ENCODE measurements around the gene SEPTIN8.
A peak's percentile ranks its signal among the peaks of the same experiment; 100 is the strongest.

Gene SEPTIN8

DNA sequence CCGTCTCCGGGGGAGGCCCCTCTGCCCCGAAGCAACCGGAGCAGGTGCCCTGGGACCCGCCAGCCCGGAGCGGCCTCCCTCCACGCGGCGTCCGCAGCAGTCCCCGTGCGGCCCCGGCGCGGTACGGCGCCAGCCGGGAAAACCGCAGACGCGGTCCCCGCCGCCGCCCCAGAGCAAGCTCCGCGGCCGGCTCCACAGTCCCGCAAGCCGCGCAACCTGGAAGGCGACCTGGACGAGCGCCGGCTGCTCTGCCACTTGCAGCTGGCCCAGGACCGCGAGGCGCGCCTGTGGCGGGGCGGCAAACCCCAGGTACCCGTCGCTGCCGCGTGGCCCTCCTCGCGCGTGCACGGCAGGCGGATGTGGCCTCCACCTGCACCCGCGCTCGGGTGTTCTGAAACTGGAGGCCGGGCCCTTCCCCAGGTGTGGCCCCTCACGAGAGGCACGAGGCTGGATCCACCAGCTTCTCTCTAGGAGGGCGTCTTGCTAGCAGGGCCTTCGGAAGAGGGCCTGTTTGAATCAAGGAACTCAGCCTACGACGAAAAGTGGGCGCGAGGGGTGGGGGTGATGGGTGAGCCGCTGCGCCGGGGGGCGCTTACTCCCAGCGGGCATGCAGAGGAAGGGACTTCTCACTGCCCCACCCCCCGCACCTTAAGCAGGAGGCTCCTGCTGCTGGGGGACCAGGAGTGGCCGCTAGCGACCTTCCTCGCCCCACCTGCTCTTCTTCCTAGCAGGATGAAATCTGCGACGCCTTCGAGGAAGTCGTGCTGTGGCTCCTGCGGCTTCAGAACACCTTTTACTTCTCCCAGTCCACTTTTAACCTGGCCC, 29.2 kb downstream of the SEPTIN8 start:
- no peak for DNase-seq

- no peak for DNase-seq
These were observed 30.0 kb downstream of the SEPTIN8 start, which contains the start of gene CCNI2 for GRCh38 chr5:132746954-132747615. Gene CCNI2, plus strand, starts transcription at chr5:132747426. Its CDS starts 70 bp downstream, at chr5:132747496.

GRCh38 chr5:132746592-132746953, 30.5 kb downstream of the SEPTIN8 start:
- no peak for DNase-seq

GRCh38 chr5:132744659-132745058, 32.4 kb downstream of the SEPTIN8 start:
- no peak for DNase-seq

GRCh38 chr5:132742626-132743025, 34.4 kb downstream of the SEPTIN8 start:
- DNase-seq: no peak

DNA sequence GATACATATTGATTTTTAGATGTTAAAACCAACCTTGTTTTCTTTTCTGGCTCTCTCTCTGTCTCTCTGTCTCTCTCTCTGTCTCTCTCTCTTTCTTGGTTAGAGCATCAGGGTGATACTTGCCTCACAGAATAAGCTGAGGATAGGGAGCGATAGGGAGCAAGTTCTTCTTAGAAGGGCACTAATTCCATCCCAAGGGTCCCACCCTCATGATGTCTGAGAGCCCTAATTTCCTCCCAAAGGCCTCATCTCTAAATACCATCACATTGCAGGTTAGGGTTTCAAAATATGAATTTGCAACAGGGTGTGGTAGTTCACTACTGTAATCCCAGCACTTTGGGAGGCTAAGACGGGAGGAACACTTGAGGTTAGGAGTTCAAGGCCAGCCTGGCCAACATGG, 34.9 kb downstream of the SEPTIN8 start:
- no peak for DNase-seq

GRCh38 chr5:132739232-132739631, 37.8 kb downstream of the SEPTIN8 start:
- DNase-seq: no peak

DNA sequence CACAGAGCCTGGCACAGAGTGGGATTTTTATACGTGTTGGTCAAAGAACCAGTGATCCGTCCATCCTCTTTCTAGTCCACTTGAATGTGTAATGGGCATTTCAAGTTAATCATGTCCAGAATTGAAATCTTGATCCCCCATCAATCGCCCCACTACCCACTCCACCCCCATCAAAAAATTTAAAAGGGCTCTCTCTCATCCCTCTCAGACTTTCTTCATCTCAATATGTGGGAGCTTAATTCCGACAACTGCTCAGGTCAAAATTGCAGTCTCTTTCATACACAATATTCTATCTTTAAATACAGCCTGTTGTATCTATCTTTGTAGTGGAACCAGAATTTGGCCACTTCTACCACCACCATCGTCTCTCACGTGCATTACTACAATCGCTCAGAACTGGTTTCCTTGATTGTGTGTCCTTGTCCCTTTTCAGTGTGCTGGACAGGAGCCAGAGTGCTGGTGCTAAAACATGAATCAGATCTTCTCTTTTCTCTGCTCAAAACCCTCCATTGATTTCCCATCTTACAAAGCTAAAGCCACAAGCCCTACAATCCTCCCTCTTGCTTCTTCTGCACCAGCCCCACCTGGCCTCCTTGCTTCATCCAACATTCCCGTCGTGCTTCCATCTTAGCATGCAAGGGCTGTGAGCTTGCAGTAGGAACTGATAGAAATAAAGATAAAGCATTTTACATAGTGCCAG, 38.9 kb downstream of the SEPTIN8 start:
- no peak for DNase-seq

GRCh38 chr5:132736853-132737833, 39.9 kb downstream of the SEPTIN8 start, which contains the start of gene KIF3A:
Gene KIF3A, minus strand, starts transcription at chr5:132737546. Its CDS starts 127 bp downstream, at chr5:132737419.
- peak; percentile 94 for DNase-seq

GRCh38 chr5:132734687-132735086, 42.4 kb downstream of the SEPTIN8 start:
- DNase-seq: no peak

DNA sequence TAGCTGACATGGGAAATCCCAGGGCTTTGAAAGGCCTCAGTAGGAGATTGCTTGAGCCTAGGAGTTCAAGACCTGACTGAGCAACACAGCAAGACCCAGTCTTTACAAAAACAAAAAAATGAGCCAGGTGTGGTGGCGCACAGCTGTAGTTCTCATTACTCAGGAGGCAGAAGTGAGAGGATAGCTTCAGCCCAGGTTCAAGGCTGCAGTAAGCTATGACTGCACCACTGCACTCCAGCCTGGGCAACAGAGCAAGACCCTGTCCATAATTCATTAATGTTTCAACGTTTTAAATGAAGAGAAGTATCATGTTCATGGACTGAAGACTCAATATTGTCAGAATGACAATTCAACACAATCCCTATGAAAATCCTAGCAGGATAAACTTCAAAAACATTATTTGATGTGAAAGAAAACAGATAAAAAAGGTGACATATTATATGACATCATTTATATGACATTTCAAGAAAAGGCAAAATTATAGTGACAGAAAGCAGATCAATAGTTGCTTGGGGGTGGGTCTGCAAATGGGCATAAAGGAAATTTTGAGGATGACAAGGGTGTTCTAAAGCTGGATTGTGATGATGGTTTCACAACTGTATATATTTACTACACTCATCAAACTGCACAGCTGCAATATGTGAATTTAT, 43.4 kb downstream of the SEPTIN8 start:
- no peak for DNase-seq

DNA sequence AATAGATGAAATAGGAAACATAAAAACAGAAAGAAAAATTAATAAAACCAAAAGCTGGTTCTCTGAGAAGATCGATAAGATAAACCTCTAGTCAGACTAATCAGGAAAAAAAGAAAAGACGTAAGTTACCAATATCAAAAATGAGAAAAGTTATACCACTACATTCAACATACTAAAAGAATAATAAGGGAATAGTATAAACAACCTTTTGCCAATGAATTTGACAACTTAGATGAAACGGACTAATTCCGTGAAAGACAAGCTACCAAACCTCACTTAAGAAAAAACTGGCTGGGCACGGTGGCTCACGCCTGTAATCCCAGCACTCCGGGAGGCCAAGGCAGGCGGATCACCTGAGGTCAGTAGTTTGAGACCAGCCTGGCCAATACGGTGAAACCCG, 47.1 kb downstream of the SEPTIN8 start:
- no peak for DNase-seq

DNA sequence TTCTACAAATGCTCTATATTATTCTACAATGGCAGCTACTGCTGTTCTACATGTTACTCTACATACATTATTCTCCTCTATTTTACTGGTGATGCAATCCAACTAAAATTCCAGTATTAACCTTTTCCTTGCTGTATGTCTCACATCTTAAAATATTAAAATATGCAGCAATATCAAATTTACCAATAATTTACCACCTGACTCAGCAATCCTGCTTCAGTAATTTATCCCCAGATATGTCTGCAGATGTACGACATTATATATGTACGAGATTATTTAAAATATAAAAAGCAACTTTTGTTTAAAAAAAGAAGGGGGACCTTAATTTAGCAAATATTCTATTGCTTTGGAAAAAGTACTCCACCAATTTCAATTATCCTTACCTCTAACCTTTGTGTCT, 51.3 kb downstream of the SEPTIN8 start:
- DNase-seq: no peak

DNA sequence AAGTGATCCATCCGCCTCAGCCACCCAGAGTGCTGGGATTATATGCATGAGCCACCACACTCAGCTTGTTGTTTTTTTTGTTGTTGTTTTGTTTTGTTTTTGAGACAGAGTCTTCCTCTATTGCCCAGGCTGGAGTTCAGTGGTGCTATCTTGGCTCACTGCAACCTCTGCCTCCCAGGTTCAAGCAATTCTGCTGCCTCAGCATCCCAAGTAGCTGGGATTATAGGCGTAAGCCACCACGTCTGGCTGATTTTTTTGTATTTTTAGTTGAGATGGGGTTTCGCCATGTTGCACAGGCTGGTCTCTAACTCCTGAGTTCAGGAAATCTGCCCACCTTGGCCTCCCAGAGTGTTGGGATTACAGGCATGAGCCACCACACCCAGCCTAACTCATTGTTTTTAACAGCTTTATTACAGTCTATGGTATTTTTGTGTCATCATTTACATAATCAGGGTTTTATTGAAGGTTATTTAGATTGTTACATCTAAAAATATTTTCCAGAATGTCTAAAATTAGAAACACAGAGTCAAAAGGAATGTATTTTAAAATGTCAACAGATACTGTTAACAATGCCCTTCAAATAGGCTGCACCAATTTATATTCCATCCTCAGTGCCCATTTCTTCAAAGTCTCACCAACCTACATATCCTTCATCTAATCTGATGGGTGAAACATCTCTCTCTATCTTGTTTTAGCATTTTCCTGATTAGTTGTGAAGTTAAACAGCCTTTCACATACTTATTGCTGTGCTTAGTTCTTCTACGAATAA, 58.3 kb downstream of the SEPTIN8 start:
- DNase-seq: no peak

- DNase-seq: no peak
These were observed 62.4 kb downstream of the SEPTIN8 start for GRCh38 chr5:132714456-132715307.

DNA sequence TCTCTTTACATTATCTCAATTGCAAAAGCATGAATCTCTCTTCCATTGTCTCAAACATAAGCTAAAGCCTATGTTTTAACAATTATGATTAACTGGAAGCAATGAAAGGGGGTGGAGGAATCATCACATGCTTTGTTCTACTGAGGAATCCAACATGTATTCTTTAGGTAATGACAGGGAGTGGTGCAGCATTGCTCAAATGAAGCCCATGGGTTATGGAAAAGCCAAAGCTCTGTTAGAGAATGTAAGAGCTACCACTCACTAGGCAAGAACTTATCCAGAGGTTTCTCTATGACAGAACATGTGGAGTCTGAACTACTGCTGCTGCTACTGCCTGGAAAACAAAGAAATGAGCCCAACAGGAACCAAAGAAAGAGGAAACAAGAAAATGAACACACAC, 68.4 kb downstream of the SEPTIN8 start:
- DNase-seq: no peak

DNA sequence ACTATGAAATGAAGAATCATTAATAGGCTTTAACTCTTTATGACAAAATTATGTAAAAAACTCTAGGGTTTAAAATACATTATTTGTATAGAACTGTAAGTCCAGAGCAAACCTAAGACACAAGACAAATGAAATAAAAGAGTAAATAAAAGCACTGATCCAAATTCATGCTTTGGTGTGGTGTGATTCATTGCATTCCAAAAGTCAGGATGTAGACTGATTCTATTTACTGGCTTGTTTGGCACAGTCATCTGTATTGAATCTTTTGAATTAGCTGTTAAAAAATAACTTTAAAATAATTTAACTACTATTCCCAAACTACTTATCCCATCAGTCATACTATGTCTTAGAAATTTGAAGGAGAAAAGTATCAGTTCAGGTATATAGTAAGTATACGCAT, 72.2 kb downstream of the SEPTIN8 start:
- no peak for DNase-seq

Measured in right forelimb (tissue), 1 donor.